ENCODE measurements around the gene PPBP.

The PPBP gene

GRCh38 chr4:73988061-73988460 lies at the start of gene PPBP:
Gene PPBP, minus strand, starts transcription at chr4:73988190. Its CDS starts 87 bp downstream, at chr4:73988103.
- no peak for DNase-seq

GRCh38 chr4:74037076-74037955 lies 49.3 kb upstream of the PPBP start:
- DNase-seq: no peak

- no peak for DNase-seq
Measured at GRCh38 chr4:74033739-74034138, 45.7 kb upstream of the PPBP start.

- no peak for DNase-seq
Measured at GRCh38 chr4:74032064-74032463, 44.1 kb upstream of the PPBP start.

- no peak for DNase-seq
Measured at GRCh38 chr4:74031576-74031975, 43.6 kb upstream of the PPBP start.

GRCh38 chr4:74030285-74030684 lies 42.3 kb upstream of the PPBP start:
- no peak for DNase-seq

- DNase-seq: no peak
Measured at GRCh38 chr4:74028504-74028903, 40.5 kb upstream of the PPBP start.

GRCh38 chr4:74023709-74024108 lies 35.7 kb upstream of the PPBP start:
- no peak for DNase-seq

- no peak for DNase-seq
Measured at GRCh38 chr4:74021601-74022000, 33.6 kb upstream of the PPBP start.

- DNase-seq: no peak
Measured at GRCh38 chr4:74018771-74019170, 30.8 kb upstream of the PPBP start.

GRCh38 chr4:74018116-74018515 lies 30.1 kb upstream of the PPBP start:
- no peak for DNase-seq

GRCh38 chr4:74016068-74016467 lies 28.1 kb upstream of the PPBP start:
- no peak for DNase-seq

- DNase-seq: no peak
Measured at GRCh38 chr4:74015126-74015780, 27.3 kb upstream of the PPBP start.

GRCh38 chr4:74014332-74014731 lies 26.3 kb upstream of the PPBP start:
- DNase-seq: no peak

- DNase-seq: no peak
Measured at GRCh38 chr4:74013264-74013663, 25.3 kb upstream of the PPBP start.

- no peak for DNase-seq
Measured at GRCh38 chr4:74012130-74012529, 24.1 kb upstream of the PPBP start.

GRCh38 chr4:74009307-74009706 lies 21.3 kb upstream of the PPBP start:
- DNase-seq: no peak

- no peak for DNase-seq
Measured at GRCh38 chr4:74006009-74006476, 18.1 kb upstream of the PPBP start.

- DNase-seq: no peak
Measured at GRCh38 chr4:74005528-74005927, 17.5 kb upstream of the PPBP start.

GRCh38 chr4:74004668-74005067 lies 16.7 kb upstream of the PPBP start:
- no peak for DNase-seq

- DNase-seq: no peak
Measured at GRCh38 chr4:74000301-74000700, 12.3 kb upstream of the PPBP start.

GRCh38 chr4:73998040-73999011 lies 10.3 kb upstream of the PPBP start, which contains the start of gene CXCL5:
Gene CXCL5, minus strand, starts transcription at chr4:73998677. Its CDS starts 96 bp downstream, at chr4:73998581.
- no peak for DNase-seq

GRCh38 chr4:73992050-73992449 lies 4.1 kb upstream of the PPBP start:
- no peak for DNase-seq

All from CD4-positive, alpha-beta T cell treated with Interleukin-1 beta for 1 hour (primary cell).